Measurements from ENCODE around the gene TGFB1I1.
"Not testable (repeated sequence)": the region's sequence is repeated elsewhere in the genome, so short reads cannot be mapped to it uniquely, and the experiment has no call there.

Gene TGFB1I1

GRCh38 chr16:31471875-31472708 is at the start of gene TGFB1I1:
Gene TGFB1I1, plus strand, starts transcription at chr16:31472152. Its CDS starts 37 bp downstream, at chr16:31472189.
- DNase-seq (ENCODE audit: low read depth, low spot score) = peak; percentile 93

- no peak for DNase-seq (ENCODE audit: low read depth, low spot score)
Observed at GRCh38 chr16:31423241-31423640, 48.7 kb upstream of the TGFB1I1 start.

- DNase-seq (ENCODE audit: low read depth, low spot score) = no peak
Observed at GRCh38 chr16:31423801-31424200, 48.2 kb upstream of the TGFB1I1 start.

- peak; percentile 43 for DNase-seq (ENCODE audit: low read depth, low spot score)
Observed at GRCh38 chr16:31427441-31428278, 44.3 kb upstream of the TGFB1I1 start.

- DNase-seq (ENCODE audit: low read depth, low spot score) = no peak
Observed at GRCh38 chr16:31428279-31428597, 43.7 kb upstream of the TGFB1I1 start, which contains the start of gene COX6A2. Gene COX6A2, minus strand, starts transcription at chr16:31428360. Its CDS starts 35 bp downstream, at chr16:31428325.

GRCh38 chr16:31428638-31429247 is 43.2 kb upstream of the TGFB1I1 start:
- DNase-seq (ENCODE audit: low read depth, low spot score) = no peak

GRCh38 chr16:31429314-31429713 is 42.6 kb upstream of the TGFB1I1 start:
- DNase-seq (ENCODE audit: low read depth, low spot score) = no peak

- DNase-seq (ENCODE audit: low read depth, low spot score) = no peak
Observed at GRCh38 chr16:31429796-31430195, 42.2 kb upstream of the TGFB1I1 start.

- no peak for DNase-seq (ENCODE audit: low read depth, low spot score)
Observed at GRCh38 chr16:31430380-31431052, 41.4 kb upstream of the TGFB1I1 start.

- DNase-seq (ENCODE audit: low read depth, low spot score) = no peak
Observed at GRCh38 chr16:31435341-31436220, 36.4 kb upstream of the TGFB1I1 start.

- DNase-seq (ENCODE audit: low read depth, low spot score) = no peak
Observed at GRCh38 chr16:31436221-31437045, 35.5 kb upstream of the TGFB1I1 start.

GRCh38 chr16:31438414-31438813 is 33.5 kb upstream of the TGFB1I1 start:
- no peak for DNase-seq (ENCODE audit: low read depth, low spot score)

GRCh38 chr16:31439023-31439422 is 32.9 kb upstream of the TGFB1I1 start:
- not testable (repeated sequence) for DNase-seq (ENCODE audit: low read depth, low spot score)

- DNase-seq (ENCODE audit: low read depth, low spot score) = no peak
Observed at GRCh38 chr16:31439519-31439918, 32.4 kb upstream of the TGFB1I1 start.

- DNase-seq (ENCODE audit: low read depth, low spot score) = no peak
Observed at GRCh38 chr16:31440516-31441184, 31.3 kb upstream of the TGFB1I1 start.

- no peak for DNase-seq (ENCODE audit: low read depth, low spot score)
Observed at GRCh38 chr16:31441956-31442355, 30.0 kb upstream of the TGFB1I1 start.

GRCh38 chr16:31445931-31446330 is 26.0 kb upstream of the TGFB1I1 start:
- not testable (repeated sequence) for DNase-seq (ENCODE audit: low read depth, low spot score)

GRCh38 chr16:31451201-31451600 is 20.8 kb upstream of the TGFB1I1 start:
- no peak for DNase-seq (ENCODE audit: low read depth, low spot score)

- DNase-seq (ENCODE audit: low read depth, low spot score) = peak; percentile 83
Observed at GRCh38 chr16:31451681-31452351, 20.1 kb upstream of the TGFB1I1 start.

Data from astrocyte of the hippocampus (primary cell).